HepG2 (cell line): ENCODE measurements around the gene OSBPL2. TPM values are rescaled to one million over a fixed set of nuclear protein-coding genes. Genes with fewer than 3 reads are reported as not detected.

Experiments used
- AGO2 ChIP-seq: fragments of 200-400 bp; formaldehyde crosslinking; optimal IDR thresholded peaks from 2 replicates; pipeline ENCODE3; 2017; ENCODE audit warnings: mild to moderate bottlenecking, low read depth, low read length, moderate library complexity
- ATRX ChIP-seq: sonication (generic); formaldehyde crosslinking; IDR thresholded peaks from 2 replicates; pipeline ENCODE4 v1.4.0; 2020; ENCODE audit warnings: missing genetic modification reagents, borderline replicate concordance
- DPF2 ChIP-seq: sonication (generic); formaldehyde crosslinking; IDR thresholded peaks from 2 replicates; pipeline ENCODE4 v1.4.0; 2020; ENCODE audit warnings: mild to moderate bottlenecking, low read depth, missing genetic modification reagents, borderline replicate concordance
- EED ChIP-seq: sonication (generic); formaldehyde crosslinking; IDR thresholded peaks from 2 replicates; pipeline ENCODE4 v1.5.0; 2020; ENCODE audit warnings: mild to moderate bottlenecking, missing genetic modification reagents
- HNRNPH1 ChIP-seq: fragments of 200-400 bp; formaldehyde crosslinking; optimal IDR thresholded peaks from 2 replicates; pipeline ENCODE3; 2017; ENCODE audit warnings: mild to moderate bottlenecking, low read depth, low read length
- HOXA9 ChIP-seq: sonication (generic); formaldehyde crosslinking; IDR thresholded peaks from 2 replicates; pipeline ENCODE4 v1.8.1; 2022; ENCODE audit warnings: missing genetic modification reagents, mild to moderate bottlenecking, moderate library complexity, borderline replicate concordance
- ISL2 ChIP-seq: sonication (generic); formaldehyde crosslinking; IDR thresholded peaks from 2 replicates; pipeline ENCODE4 v1.5.0; 2020; ENCODE audit warnings: missing genetic modification reagents
- KDM2A ChIP-seq: sonication (generic); formaldehyde crosslinking; IDR thresholded peaks from 2 replicates; pipeline ENCODE4 v1.4.0; 2020; ENCODE audit warnings: low read depth, missing genetic modification reagents, borderline replicate concordance
- KDM3A ChIP-seq: IDR thresholded peaks from 2 replicates; pipeline ENCODE4 v1.6.1; 2018; ENCODE audit warnings: low read depth, missing compliant biosample characterization
- KDM4B ChIP-seq: sonication (generic); formaldehyde crosslinking; IDR thresholded peaks from 2 replicates; pipeline ENCODE4 v1.4.0; 2020; ENCODE audit warnings: missing genetic modification reagents
- NR2F6 ChIP-seq, 2 experiments: IDR thresholded peaks; 2 replicates each; pipeline ENCODE4 v1.6.1; 2016; ENCODE audit warnings: antibody characterized with exemption in 1 of 2, mild to moderate bottlenecking in 1 of 2
- PAX8 ChIP-seq: sonication (generic); formaldehyde crosslinking; IDR thresholded peaks from 2 replicates; pipeline ENCODE4 v1.8.0; 2022; ENCODE audit warnings: mild to moderate bottlenecking, missing genetic modification reagents, borderline replicate concordance
- PHB2 ChIP-seq: fragments of 450-650 bp; IDR thresholded peaks from 2 replicates; pipeline ENCODE4 v1.6.1; 2018; ENCODE audit not compliant: partially characterized antibody
- PLRG1 ChIP-seq: fragments of 450-650 bp; conservative IDR thresholded peaks from 2 replicates; pipeline ENCODE4 v1.6.1; 2016
- RAD51 ChIP-seq: fragments of 450-650 bp; IDR thresholded peaks from 2 replicates; pipeline ENCODE4 v1.6.1; 2016; ENCODE audit warnings: borderline replicate concordance
- TRIM24 ChIP-seq: sonication (generic); formaldehyde crosslinking; IDR thresholded peaks from 2 replicates; pipeline ENCODE4 v1.8.0; 2022; ENCODE audit warnings: mild to moderate bottlenecking, missing genetic modification reagents
- YY1 ChIP-seq: IDR thresholded peaks from 2 replicates; pipeline ENCODE4 v1.6.1; 2011; ENCODE audit warnings: low read length, low read depth, moderate library complexity, mild to moderate bottlenecking; ENCODE audit not compliant: insufficient read depth, insufficient replicate concordance
- ZBTB42 ChIP-seq: sonication (generic); formaldehyde crosslinking; IDR thresholded peaks from 2 replicates; pipeline ENCODE4 v1.5.0; 2020; ENCODE audit warnings: mild to moderate bottlenecking, missing genetic modification reagents
- ZNF33A ChIP-seq: sonication (generic); formaldehyde crosslinking; IDR thresholded peaks from 2 replicates; pipeline ENCODE4 v1.5.1; 2020; ENCODE audit warnings: missing genetic modification reagents, mild to moderate bottlenecking, moderate library complexity, borderline replicate concordance
- ZNF432 ChIP-seq: sonication (generic); formaldehyde crosslinking; IDR thresholded peaks from 2 replicates; pipeline ENCODE4 v1.5.0; 2020; ENCODE audit warnings: missing genetic modification reagents, mild to moderate bottlenecking, borderline replicate concordance
- ZNF562 ChIP-seq: sonication (generic); formaldehyde crosslinking; IDR thresholded peaks from 2 replicates; pipeline ENCODE4 v1.8.0; 2022; ENCODE audit warnings: missing genetic modification reagents, borderline replicate concordance
- ZNF572 ChIP-seq: sonication (generic); formaldehyde crosslinking; IDR thresholded peaks from 2 replicates; pipeline ENCODE4 v1.5.1; 2020; ENCODE audit warnings: mild to moderate bottlenecking, missing genetic modification reagents
- ZNF713 ChIP-seq: sonication (generic); formaldehyde crosslinking; IDR thresholded peaks from 2 replicates; pipeline ENCODE4 v1.4.0; 2020; ENCODE audit warnings: mild to moderate bottlenecking, missing genetic modification reagents
- ZNF782 ChIP-seq: sonication (generic); formaldehyde crosslinking; IDR thresholded peaks from 2 replicates; pipeline ENCODE4 v1.4.0; 2020; ENCODE audit warnings: missing genetic modification reagents, mild to moderate bottlenecking, borderline replicate concordance
- ZNF83 ChIP-seq: sonication (generic); formaldehyde crosslinking; IDR thresholded peaks from 2 replicates; pipeline ENCODE4 v1.4.0; 2020; ENCODE audit warnings: missing genetic modification reagents, mild to moderate bottlenecking, borderline replicate concordance
- ZSCAN29 ChIP-seq: sonication (generic); formaldehyde crosslinking; conservative IDR thresholded peaks from 2 replicates; pipeline ENCODE4 v1.4.0; 2020; ENCODE audit warnings: mild to moderate bottlenecking, missing genetic modification reagents
- polyA plus RNA-seq, 8 experiments: library from polyadenylated mRNA; depleted of rRNA in 3 of 8; stranded (reverse) in 7 of 8; unstranded in 1 of 8; fragments of >200 nt; fragmentation: Illumina TruSeq in 4 of 8; extraction: Trizol in 4 of 8; gene quantifications; 2 replicates each; pipeline versions ENCODE4 v1.2.1 to v1.2.3, GENCODE V29; 2011 to 2016; ENCODE audit warnings: low read depth in 4 of 8, missing spikeins in 1 of 8, mixed read lengths in 1 of 8; ENCODE audit not compliant: insufficient read depth in 1 of 8
- total RNA-seq, 5 experiments: library from RNA; depleted of rRNA; stranded (reverse); fragments of >200 nt; fragmentation: Illumina TruSeq; extraction: Trizol; gene quantifications; 2 replicates each; pipeline ENCODE4 v1.2.3, GENCODE V29; 2016; ENCODE audit warnings: low read depth in 1 of 5
- TF ChIP-seq, protein P1 (sequence below): sonication (generic); formaldehyde crosslinking; IDR thresholded peaks from 2 replicates; pipeline ENCODE4 v1.5.0; 2020; ENCODE audit warnings: mild to moderate bottlenecking, missing genetic modification reagents, borderline replicate concordance
- TF ChIP-seq, protein P2 (sequence below): sonication (generic); formaldehyde crosslinking; IDR thresholded peaks from 2 replicates; pipeline ENCODE4 v1.4.0; 2020; ENCODE audit warnings: missing genetic modification reagents

Gene OSBPL2
- total and polyA plus RNA-seq, 2 of the 13 experiments (the other 11 are each of a cell fraction or from before 2014, with no cell fraction given) = 18.5 to 37.4 TPM

- TF ChIP-seq TRIM24 (CRISPR knock-in tag) (no peak), ZNF33A (CRISPR knock-in tag) (no peak), ZNF432 (CRISPR knock-in tag) (no peak), EED (no peak), KDM2A (CRISPR knock-in tag) (peak; percentile 53), DPF2 (CRISPR knock-in tag) (no peak), PAX8 (CRISPR knock-in tag) (no peak; the same call in 1 of the 2 replicates), ZNF713 (CRISPR knock-in tag) (no peak), ATRX (CRISPR knock-in tag) (no peak), HNRNPH1 (no peak), HOXA9 (peak; percentile 89; the same call in 1 of the 2 replicates), ZNF782 (CRISPR knock-in tag) (no peak), ISL2 (CRISPR knock-in tag) (no peak), PHB2 (no peak), ZNF83 (CRISPR knock-in tag) (no peak), PLRG1 (no peak), ZNF572 (CRISPR knock-in tag) (no peak), ZNF562 (CRISPR knock-in tag) (no peak), ZBTB42 (no peak), YY1 (no peak), AGO2 (no peak), KDM4B (no peak), NR2F6 (IDR thresholded peaks at IDR 0.05) (no peak), NR2F6 (CRISPR knock-in tag; IDR thresholded peaks at IDR 0.05) (0 out of 2 replicates have a peak, but pooled peaks have one; percentile 15), KDM3A (CRISPR knock-in tag) (no peak; the same call in 1 of the 2 replicates), RAD51 (no peak), ZSCAN29 (CRISPR knock-in tag) (0 out of 2 replicates have a peak, but pooled peaks have one; percentile 42)
- TF ChIP-seq, protein P1, sequence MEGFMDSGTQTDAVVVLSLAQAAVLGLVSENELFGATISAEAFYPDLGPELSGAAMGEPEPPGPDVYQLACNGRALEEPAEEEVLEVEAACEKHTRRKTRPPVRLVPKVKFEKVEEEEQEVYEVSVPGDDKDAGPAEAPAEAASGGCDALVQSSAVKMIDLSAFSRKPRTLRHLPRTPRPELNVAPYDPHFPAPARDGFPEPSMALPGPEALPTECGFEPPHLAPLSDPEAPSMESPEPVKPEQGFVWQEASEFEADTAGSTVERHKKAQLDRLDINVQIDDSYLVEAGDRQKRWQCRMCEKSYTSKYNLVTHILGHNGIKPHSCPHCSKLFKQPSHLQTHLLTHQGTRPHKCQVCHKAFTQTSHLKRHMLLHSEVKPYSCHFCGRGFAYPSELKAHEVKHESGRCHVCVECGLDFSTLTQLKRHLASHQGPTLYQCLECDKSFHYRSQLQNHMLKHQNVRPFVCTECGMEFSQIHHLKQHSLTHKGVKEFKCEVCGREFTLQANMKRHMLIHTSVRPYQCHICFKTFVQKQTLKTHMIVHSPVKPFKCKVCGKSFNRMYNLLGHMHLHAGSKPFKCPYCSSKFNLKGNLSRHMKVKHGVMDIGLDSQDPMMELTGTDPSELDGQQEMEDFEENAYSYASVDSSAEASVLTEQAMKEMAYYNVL (CRISPR knock-in tag) = peak; percentile 61; the same call in 1 of the 2 replicates
- TF ChIP-seq, protein P2, sequence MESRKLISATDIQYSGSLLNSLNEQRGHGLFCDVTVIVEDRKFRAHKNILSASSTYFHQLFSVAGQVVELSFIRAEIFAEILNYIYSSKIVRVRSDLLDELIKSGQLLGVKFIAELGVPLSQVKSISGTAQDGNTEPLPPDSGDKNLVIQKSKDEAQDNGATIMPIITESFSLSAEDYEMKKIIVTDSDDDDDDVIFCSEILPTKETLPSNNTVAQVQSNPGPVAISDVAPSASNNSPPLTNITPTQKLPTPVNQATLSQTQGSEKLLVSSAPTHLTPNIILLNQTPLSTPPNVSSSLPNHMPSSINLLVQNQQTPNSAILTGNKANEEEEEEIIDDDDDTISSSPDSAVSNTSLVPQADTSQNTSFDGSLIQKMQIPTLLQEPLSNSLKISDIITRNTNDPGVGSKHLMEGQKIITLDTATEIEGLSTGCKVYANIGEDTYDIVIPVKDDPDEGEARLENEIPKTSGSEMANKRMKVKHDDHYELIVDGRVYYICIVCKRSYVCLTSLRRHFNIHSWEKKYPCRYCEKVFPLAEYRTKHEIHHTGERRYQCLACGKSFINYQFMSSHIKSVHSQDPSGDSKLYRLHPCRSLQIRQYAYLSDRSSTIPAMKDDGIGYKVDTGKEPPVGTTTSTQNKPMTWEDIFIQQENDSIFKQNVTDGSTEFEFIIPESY (CRISPR knock-in tag) = no peak
Observed at GRCh38 chr20:62219992-62220665, 18.2 kb upstream of the OSBPL2 start, which contains the start of gene HRH3 (continued).
